IPS DF 4.7 (cell line): ENCODE data around the gene PNKP.

ENCODE experiments used
- DNase-seq: peaks from one replicate; pipeline ENCODE4 v3.0.0-alpha.2; 2013; ENCODE audit warnings: low spot score; ENCODE audit errors: extremely low read depth

Gene PNKP

DNA sequence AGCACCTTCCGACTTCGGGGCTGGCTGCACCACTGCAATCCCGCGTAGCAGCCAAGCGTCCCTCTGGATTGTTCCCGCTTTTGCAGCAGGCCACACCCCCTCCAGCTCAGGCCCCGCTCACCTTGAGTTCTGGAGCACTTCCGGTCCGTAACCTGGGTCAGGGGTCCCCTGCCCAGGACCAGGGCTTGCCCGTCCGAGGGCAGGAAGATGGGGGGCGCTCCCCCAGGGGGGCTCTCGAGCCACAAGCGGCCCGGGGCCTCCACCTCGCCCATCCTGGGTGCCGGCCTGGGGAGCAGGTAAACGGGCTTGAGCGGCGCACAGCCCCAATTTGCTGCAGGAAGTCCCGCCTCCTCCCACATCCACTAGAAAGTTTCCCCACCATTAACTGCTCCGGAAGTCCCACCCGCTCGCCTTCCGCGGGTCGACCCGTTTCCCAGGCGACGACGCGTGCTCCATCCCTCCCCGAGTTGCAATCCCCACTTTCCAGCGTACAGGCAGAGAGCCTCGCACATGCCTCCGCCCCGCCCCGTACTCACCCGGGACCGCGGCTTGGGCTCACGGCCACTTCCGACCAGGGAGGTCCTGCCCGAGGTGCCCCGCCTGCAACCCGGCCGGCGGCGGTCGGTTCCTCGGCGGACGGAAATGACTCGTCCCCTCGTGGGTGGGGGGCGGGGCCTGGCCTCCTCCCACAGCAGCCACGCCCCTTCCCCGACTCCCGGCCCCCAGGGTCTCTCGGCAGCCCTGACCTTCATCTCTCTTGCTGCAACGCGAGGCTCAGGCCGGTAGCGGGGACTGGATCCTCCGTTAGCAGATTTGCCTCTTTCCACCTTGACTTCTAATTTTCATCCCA lies at the start of gene PNKP:
TSS of gene PNKP (minus strand) at position 644 of the 850 bp plus-strand sequence. CDS start at position 272, 372 bp downstream.
- no peak for DNase-seq

- DNase-seq = no peak
These were observed 47.9 kb upstream of the PNKP start for GRCh38 chr19:49915271-49915670.

- DNase-seq = no peak
These were observed 46.3 kb upstream of the PNKP start for GRCh38 chr19:49913720-49914119.

DNA sequence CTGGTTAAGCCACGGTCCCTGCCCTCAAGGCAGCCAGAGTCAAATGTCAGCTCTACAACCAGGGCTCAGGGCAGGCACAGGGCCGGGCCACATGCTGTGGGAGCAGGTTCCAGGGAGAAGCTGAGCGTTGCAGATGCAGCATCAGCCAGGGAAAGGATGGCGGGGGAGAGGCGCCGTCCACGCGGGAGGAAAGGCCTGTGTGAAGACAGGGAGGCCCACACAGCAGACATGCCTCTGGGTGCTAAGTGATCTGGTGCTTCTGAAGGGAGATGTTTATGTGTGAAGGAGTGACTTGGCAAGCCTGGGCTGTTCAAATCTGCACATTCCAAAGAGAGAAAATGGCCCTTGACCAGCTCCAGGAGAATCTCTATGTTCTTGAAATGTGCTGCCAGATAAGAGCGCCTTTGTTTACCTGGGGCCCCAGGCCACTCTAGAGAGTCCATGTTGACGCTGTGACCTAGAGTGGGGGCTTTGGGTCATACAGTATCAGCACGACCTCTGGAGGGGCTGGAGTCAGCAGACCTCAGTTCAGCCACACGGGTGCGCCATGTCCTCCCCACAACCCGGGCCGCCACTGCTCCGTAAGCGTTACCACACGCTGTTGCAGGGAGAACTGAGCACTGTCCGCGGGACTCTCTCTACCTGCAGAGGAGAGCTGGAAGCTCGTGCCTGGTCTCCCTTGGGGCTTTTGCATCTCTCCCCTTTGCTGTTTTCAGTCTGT lies 45.7 kb upstream of the PNKP start:
- DNase-seq = no peak

- no peak for DNase-seq
These were observed 44.2 kb upstream of the PNKP start for GRCh38 chr19:49911381-49912145.

DNA sequence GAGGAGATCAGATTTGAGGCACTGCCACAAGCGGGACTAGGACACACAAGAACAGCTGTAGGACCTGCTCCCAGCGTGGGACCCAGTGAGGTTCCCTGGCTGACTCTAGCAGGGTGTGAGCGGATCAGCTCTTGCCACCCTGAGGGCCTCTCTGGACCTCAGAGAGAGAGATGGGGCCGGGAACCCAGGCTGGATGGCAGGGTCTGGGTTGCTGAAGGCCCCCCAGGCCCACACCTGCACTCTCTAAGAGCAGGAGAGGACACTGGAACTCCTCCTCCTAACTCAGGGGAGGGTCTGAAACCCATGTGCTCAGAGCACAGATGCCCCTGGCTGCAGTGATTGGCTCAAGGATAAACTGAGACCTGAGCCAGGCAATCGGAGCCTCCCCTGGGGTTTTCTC lies 42.8 kb upstream of the PNKP start:
- DNase-seq = no peak

DNA sequence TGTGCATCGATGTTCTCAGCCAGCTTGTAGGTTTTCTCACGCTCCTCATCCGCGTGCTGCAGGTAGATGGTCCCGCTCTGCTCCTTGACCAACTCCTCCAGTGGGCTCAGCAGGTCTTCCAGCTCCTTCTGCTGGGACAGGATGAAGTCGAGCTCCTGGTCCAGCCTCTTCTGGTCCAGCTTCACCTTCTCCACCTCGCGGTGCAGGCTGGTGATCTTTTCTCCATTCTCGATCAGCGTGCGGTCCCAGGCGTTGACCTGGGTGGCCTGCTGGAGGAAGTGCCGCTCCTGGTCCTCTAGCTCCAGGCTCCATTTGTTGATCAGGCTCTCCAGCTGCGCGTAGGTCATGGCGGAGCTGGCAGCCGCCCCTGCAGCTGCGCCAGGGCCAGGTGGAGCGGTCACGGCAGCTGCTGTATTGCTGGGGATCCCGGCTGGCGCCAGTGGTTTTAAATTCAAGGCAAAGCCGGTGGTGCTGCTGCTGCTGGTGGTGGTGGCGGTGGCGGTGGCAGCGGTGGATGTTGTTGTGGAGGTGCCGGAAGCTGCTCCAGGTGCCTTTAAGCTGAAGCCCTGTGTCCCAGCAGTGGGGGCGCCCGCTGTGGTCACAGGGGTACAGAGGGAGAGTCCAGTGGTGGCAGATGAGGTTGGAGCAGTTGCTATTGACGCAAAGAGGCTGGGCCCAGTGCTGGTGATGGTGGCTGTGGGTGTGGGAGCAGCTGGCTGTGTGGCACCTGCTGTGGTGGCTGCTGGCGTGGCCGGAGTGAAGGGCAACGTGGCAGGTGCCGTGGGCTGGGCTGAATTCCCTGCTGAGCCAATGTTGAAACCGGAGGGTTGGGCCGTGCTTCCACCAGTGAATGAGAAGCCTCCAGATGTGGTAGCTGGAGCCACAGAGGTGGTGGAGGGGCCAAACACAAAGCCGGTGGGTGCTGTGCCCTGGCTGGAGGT lies 41.4 kb upstream of the PNKP start:
- DNase-seq = no peak

DNA sequence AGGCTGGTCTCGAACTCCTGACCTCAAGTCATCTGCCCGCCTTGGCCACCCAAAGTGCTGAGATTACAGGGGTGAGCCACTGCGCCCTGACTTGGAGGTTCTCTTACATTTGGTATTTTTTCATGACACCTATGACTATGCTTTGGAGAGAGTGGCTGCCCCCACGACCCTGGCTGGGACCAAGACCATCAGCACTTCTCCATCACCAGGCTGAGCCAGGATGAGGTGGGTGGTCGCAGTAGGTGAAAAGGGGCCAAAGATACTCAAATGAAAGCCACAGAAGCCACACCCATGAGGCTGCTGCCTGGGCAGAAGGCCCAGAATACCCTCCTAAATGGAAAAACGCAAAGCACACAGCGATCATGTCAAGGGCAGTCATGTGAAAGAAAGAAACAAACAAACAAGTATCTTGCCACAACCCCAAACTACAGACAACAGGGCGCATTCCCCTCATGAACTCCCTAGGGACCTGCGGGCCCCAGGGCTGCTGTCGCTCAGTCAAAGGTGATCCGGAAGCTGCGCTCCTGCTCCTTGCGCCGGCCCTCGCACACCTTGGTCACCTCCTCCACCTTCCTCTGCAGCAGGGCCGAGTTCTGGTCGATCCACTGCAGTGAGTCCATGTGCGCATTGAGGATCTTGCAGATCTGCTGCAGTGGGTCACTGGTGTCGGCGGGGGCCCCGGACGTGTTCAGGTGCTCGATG lies 40.5 kb upstream of the PNKP start:
- DNase-seq = no peak

GRCh38 chr19:49906879-49907564 lies 39.6 kb upstream of the PNKP start:
- no peak for DNase-seq

- no peak for DNase-seq
These were observed 36.8 kb upstream of the PNKP start for GRCh38 chr19:49904136-49904535.

- DNase-seq = no peak
These were observed 29.7 kb upstream of the PNKP start, which contains the start of gene IL4I1 for GRCh38 chr19:49896863-49897621. IL4I1 (minus strand) TSS chr19:49896887; CDS start chr19:49896160, 727 bp downstream.

DNA sequence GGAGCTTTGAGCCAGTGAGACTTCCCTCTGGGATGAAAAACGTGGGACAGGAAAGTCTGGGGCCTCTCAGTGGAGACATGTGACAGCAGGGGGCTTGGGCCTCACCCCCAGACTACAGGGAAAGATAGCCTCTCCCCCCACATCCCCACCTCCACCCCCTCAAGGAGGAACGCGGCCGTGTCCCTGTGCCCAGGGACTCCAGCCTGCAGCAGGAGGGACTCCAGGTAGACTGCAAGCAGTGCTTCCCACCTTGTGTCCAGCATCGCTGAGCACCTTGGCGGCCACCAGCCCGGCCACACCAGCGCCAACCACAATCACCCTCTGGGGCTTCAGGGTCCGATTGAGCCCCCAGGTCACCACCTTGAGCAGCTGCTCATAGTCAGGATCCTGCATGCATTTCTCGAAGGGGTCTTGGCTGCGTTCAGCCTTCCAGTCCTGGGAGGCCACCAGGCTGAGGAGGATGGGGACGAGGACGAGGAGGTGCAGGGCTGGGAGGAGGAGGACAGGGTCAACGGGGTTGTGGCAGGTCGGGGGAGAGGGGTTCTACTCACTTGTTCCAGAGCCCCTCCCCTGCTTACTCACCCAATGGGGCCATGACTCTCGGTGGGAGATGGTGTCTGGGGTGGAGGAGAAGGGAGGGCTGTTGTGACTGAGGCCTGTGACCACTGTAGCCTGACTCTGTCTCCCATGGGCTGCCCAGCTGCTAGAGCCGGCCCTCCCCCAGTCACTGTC lies 28.4 kb upstream of the PNKP start:
- no peak for DNase-seq

DNA sequence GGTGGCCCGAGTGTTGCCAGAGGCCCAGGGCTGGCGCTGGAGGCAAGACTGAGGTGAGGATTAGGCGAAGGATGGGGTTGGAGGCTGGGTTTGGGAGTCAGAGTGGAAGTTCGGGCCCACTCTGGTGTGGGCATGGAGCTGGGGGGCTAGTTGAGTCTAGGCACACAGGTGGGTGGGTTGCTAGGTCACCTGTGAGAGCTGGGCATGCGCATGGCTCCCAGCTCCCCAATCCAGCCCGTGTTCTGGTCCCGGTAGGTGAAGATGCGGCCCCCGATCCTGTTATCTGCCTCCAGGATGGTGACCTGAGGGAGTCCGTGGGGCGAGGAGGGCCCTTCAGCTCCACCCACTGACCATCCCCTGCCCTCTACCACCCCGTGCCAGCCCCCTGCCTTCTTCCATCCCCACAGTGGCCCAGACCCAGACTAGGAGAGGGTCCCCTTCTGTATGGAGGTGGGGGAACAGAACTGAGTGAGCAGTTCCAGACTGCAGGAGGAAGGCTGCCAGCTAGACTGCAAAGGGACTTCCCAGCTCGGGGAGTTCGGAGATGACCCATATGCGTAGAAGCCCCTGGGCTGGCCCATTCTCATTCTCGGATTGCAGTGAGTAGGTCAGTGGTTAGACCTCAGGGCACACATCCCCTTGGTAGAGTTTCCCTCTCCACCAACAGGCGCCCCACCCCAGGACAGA lies 27.6 kb upstream of the PNKP start:
- DNase-seq = no peak

DNA sequence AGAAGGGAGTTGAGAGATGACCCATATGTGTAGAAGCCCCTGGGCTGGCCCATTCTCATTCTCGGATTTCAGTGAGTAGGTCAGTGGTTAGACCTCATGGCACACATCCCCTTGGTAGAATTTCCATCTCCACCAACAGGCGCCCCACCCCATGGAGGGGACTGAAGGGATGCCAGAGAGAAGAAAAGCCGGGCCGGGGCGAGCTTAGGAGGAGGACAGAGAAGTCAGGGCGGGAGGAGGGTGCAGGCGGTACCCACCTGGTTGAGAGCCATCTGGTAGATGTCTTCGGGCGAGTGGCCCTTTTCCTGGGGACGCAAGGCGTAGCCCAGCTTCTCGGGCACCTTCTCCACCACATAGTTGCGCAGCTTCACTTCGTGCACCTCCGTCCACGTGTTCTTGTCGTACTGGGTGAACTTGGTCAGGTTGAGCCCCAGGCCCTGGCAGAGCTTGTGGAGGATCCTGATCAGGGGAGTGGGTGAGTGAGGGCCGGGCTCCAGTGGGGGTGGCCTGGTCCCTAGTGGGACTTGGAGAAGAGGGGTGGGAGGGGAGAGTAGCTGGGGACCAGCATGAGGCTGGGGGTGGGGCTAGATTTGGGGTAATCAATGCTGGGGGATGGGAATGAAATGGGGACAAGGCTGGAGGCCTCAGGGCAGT lies 26.8 kb upstream of the PNKP start:
- no peak for DNase-seq

- DNase-seq = no peak
These were observed 25.3 kb upstream of the PNKP start for GRCh38 chr19:49892716-49893115.

DNA sequence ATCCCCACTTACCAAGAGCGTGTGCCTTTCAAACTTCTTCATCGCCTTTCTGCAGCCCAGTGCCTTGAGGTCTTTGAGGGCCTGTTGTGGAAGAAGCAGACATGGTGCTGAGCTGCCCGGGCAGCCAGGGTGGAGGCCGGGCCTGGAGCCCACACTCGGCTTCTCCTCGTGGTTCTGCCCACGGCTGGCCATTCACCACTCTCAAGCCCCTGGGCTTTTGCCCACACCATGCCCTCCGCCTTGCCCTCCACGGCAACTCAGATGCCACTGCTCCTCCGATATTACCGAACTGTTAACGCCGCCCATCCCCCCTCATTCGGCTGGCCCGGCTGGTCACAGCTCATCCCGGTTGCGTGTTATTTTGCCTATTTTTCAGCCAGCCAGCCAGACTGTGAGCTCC lies 24.0 kb upstream of the PNKP start:
- no peak for DNase-seq
